Femur (tissue), 1 donor: ENCODE results near the gene SMAGP.
"Not testable (repeated sequence)": the region's sequence is repeated elsewhere in the genome, so short reads cannot be mapped to it uniquely, and the experiment has no call there.

Experiments used
- DNase-seq: peaks from one replicate; pipeline ENCODE4 v3.0.0-alpha.2; 2017

Gene SMAGP

DNA sequence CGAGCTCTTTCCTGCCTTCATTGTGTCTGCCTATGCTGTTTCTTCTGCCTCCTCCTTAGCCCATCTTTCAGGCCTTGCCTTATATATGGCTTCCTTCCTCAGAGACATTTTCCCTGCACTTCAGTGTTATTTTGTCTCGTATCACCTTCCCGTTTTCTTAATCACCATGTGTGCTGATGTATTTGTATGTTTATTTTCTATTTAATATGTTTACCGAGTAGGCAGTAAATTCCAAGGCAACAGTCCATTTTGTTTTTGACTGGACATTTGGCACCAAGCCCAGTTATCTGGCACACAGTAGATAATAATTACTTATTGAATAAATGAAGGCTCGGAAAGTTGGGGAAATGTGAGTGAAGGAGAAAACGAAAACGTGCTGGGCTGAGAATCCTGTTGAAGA is 47.8 kb downstream of the SMAGP start:
- no peak for DNase-seq

DNA sequence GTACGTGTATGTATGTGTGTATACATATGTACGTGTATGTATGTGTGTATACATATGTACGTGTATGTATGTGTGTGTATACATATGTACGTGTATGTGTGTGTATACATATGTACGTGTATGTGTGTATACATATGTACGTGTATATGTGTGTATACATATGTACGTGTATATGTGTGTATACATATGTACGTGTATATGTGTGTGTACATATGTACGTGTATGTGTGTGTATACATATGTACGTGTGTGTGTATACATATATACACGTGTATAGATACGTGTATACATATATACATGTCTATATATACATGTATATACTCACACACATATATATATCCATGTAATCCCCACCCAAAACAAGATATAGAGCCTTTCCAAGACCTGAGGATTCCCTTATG is 50.4 kb downstream of the SMAGP start:
- DNase-seq = not testable (repeated sequence)

GRCh38 chr12:51219322-51219721 is 50.9 kb downstream of the SMAGP start:
- no peak for DNase-seq

- peak; percentile 24 for DNase-seq
Measured at GRCh38 chr12:51218607-51219161, 51.5 kb downstream of the SMAGP start.

GRCh38 chr12:51217968-51218606 is 52.1 kb downstream of the SMAGP start, which contains the start of gene POU6F1:
Gene POU6F1, minus strand, starts transcription at chr12:51218062. Its CDS starts 11,226 bp downstream, at chr12:51206836.
- peak; percentile 89 for DNase-seq

DNA sequence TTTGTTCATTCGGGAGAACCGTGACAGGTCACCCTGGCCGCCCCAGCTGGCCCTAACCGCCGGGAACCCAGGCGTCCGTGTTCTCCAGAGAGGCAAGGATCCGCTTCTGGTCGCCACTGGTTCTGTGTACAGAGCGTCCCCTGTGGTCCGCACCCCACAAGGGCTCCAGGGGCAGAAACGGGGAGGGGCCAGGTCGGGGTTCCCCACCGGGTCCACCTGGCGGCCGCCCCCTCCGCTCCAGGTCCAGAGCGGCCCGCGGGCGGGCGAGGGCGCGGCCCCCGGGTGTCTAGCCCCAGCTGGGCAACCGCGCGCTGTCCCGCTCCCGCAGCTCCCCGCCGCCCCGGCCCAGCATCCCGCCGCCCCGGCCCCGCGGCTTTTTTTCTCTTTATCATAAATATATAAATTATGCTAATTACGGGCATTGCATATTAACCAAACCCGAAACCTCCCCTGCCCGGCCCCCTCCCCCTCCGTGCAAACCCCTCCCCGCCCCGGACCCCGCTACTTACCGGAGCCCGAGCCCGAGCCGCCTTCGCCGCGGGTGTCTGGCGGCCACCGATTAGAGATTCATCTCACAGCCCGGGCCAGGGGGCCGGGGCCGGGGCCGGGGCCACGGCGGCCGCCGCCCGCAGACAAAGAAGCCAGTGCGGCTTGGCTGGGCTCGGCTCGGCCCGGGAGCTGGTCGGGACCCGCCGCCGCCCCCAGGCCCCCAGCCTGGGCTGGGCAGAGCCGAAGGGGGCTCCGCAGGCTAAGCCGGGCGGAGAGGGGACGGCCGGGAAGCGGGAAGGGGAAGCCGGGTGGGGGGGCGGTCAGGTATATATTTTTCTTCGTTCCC is 52.9 kb downstream of the SMAGP start:
- peak; percentile 71 for DNase-seq

GRCh38 chr12:51216642-51217041 is 53.6 kb downstream of the SMAGP start:
- no peak for DNase-seq

- no peak for DNase-seq
Measured at GRCh38 chr12:51214895-51215294, 55.3 kb downstream of the SMAGP start.

- no peak for DNase-seq
Measured at GRCh38 chr12:51210690-51211395, 59.4 kb downstream of the SMAGP start.

GRCh38 chr12:51209259-51209658 is 61.0 kb downstream of the SMAGP start:
- DNase-seq = no peak

DNA sequence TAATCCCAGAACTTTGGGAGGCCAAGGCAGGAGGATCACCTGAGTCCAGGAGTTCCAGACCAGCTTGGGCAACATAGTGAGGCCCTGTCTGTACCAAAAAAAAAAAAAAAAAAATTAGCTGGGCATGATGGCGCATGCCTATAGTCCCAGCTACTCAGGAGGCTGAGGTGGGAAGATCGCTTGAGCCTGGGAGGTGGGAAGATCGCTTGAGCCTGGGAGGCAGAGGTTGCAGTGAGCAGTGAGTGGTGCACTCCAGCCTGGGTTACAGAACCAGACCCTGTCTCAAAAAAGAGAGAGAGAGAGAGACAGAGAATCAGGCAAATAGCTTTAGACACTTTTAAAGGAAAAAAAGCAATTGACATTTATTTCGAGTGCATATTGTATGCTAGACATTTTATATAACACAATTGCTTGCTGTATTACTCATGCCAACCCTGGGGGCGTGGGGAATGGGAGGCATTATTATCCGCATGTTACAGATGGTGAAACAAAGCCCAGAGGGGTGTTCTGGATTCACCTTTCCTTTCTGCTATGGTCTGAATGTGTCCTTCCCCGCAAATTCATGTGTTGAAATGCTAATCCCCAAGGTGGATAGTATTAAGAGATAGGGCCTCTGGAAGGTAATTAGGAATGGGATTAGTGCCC is 62.1 kb downstream of the SMAGP start:
- DNase-seq = no peak

- DNase-seq = no peak
Measured at GRCh38 chr12:51205350-51205749, 64.9 kb downstream of the SMAGP start.

- no peak for DNase-seq
Measured at GRCh38 chr12:51202718-51203117, 67.5 kb downstream of the SMAGP start.

DNA sequence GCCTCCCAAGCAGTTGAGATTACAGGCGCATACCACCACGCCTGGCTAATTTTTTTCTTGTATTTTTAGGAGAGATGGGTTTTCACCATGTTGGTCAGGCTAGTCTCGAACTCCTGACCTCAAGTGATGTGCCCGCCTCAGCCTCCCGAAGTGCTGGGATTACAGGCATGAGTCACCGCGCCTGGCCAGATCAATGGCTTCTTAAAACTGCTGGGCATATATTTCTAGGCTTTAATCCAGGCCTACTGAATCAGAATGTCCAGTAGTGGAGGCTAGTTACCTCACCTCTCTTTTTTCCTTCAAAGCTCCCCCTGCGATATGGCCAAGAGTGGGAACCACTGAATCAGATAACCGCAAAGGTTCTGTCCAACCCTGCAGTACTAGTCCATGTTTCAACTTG is 69.4 kb downstream of the SMAGP start:
- DNase-seq = no peak

DNA sequence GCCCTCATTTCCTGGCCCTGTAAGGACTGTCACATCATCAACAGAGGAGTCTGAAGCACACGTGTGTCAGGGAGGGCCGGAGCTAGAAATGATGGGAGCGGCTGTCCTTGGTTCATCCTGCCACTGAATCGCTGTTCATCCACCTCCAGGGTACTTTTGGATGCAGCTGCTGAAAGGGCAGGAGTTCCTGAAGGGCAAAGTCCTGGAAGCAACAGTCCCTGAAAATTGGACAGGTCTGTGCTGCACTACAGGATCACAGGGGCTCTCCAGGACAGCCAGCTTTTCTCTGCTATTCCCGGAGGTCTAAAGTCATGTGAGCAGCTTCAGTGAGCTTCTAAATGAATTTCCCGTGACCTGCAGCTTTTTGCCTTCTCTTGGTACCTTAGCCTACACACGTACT is 70.1 kb downstream of the SMAGP start:
- no peak for DNase-seq

- no peak for DNase-seq
Measured at GRCh38 chr12:51199366-51199945, 70.8 kb downstream of the SMAGP start.

DNA sequence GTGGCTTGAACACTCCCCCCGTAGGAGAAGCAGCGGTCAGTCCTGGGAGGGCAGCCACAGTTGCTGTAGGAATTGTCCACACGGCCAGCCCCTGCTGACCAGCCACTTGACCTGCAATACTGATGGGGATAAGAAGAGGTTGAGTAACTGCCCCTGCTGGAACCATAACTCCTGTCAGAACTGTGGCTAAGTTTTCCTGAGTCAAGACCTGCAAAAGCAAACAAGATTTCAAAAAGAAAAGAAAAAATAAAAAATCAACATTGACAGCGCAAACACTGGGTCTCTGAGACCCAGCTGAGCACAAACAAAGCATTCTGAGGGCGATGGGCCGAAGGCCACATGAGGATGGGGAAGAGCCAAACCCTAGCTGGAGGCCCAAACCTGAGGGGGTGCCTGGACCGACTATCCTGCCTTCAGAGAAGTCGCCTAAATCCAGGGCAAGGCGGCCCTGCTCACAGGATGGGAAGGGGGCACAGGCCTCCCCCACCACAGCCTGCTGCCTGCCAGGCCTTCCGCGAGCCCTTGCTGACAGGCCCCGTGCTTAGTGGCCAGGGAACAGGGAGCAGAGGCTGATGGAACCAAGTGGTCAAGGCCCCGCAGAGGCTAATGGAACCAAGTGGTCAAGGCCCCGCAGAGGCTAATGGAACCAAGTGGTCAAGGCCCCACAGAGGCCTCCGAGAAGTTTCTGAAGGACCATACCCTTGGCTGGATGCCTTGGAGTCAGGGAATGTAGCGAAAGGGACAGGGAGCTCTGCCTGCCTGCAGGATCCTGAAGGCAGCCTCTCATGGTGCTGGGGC is 71.4 kb downstream of the SMAGP start:
- no peak for DNase-seq

GRCh38 chr12:51197736-51198567 is 72.3 kb downstream of the SMAGP start:
- no peak for DNase-seq

GRCh38 chr12:51196547-51196946 is 73.7 kb downstream of the SMAGP start:
- no peak for DNase-seq

GRCh38 chr12:51195841-51196240 is 74.4 kb downstream of the SMAGP start:
- no peak for DNase-seq
